NCI-H1694 (cell line): ENCODE measurements around the gene TMEM139.
"Not testable (repeated sequence)": the region's sequence is repeated elsewhere in the genome, so short reads cannot be mapped to it uniquely, and the experiment has no call there.

Source experiments
- DNase-seq: peaks from one replicate; lab custom pipeline; 2025; lab: John Stamatoyannopoulos, UW

Gene TMEM139

DNA sequence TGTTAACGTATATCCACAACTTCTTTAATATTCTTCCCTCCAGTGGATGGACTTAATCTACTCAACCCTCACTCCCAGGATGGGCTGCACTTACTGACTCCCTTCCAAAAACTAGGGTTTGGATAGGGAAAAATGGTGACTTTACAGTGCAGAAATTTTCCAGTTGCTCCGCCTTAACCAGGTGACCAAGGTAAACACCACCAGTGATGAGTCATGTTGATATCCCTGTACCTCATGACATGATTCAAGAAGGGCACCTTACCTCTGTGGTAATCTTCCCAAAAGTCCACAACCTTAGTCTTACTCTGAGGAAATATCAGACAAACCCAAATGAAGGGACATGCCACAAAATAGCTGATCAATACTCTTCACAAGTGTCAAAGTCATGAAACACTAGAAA is 25.0 kb upstream of the TMEM139 start:
- DNase-seq = no peak

DNA sequence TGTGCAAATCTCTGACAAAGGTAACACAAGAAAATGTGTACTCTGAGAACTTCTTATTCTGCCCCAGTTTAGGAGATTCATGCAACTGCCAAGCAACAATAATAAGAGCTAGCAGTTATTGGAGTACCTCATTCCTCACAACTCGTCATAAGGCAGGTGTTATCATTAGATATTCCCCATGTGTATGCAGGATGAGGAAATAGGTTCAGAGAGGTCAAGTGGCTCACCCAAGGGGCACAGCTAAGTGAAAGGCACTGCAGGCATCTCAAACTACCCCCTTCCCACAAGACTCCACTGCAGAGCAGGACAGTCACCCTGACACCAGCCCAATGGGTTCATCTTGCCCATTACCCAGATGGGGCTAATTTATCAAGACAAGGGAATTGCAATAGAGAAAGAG is 22.9 kb upstream of the TMEM139 start:
- DNase-seq = no peak

- no peak for DNase-seq
These were observed 21.2 kb upstream of the TMEM139 start, which contains the start of gene GSTK1 for GRCh38 chr7:143263266-143264195. TSS of gene GSTK1 (plus strand) at chr7:143263441. CDS start at chr7:143263514, 73 bp downstream.

DNA sequence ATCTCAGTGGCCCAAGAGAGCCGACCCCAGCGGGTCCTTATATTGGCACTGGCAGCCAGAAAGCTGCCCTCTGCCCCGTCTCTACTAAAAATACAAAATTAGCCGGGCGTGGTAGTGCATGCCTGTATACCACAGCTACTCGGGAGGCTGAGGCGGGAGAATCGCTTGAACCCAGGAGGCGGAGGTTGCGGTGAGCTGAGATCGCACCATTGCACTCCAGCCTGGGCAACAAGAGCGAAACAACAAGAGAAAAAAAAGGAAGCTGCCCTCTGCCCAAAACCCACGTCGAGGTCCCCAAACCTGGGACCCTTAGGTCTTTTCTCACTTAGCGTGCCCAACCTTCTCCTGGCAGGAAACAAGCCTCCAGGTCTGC is 20.6 kb upstream of the TMEM139 start:
- not testable (repeated sequence) for DNase-seq

- no peak for DNase-seq
These were observed 19.6 kb upstream of the TMEM139 start for GRCh38 chr7:143265017-143265693.

DNA sequence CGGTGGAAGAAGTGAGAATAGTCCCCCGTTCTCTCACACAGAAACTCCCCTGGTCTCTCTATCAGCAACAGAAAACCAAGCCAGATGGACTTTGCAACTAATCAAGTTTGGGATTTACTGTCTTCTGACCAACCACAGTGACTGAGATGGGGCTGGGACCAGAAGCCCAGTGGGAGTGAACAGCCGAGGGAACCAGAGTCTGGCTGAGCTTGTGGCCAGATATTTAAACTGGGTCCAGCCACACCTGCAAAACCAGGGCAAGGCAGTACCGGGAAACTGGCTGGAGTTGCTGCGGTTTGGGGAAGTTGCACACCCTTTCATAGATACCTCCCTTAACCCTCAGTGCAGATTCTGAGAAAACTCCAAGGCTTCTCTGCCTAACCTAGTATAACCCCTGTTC is 15.5 kb upstream of the TMEM139 start:
- no peak for DNase-seq

- no peak for DNase-seq
These were observed 13.5 kb upstream of the TMEM139 start for GRCh38 chr7:143271240-143271639.

- no peak for DNase-seq
These were observed 11.9 kb upstream of the TMEM139 start for GRCh38 chr7:143272871-143273270.

DNA sequence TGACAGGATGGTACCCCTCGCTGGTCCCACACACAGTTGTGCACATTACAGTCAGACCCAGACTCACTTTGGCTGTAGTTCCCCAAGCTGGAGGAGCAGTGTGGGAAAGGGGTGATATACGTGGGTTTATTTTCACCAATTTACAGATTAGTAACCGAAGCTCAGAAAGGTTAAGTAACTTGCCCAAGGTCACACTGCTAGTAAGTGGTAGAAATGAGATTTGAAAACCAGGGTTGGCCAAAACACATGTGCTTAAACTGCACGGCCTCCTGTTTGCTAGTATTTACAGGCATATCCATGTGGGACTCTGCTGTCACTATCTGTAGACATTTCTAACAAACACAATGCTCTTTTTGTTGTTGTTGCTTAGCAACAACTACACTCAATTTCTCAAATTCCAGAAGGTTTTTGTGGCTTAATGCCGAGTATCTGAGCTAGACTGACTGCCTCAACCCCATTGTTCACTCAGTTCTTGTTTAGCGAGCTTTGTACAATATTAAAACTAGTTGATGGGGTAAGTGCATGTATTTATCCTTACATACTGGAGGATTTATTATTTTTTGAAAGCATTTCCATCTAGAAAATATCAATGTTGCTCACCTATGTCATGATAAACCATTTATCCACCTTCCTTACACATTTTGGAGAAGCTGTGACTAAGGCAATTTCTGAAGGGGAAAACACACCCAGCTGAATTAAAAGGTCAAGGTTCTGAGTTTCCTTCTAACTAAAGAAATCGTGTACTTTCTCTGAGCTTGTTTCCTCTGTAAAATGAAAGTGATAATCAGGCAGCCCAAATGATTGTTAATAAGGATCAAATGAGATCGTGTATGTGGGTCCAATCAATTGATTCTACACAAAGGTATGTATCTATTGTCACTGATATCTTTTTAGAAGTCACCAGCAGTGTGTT is 5.3 kb upstream of the TMEM139 start:
- no peak for DNase-seq

DNA sequence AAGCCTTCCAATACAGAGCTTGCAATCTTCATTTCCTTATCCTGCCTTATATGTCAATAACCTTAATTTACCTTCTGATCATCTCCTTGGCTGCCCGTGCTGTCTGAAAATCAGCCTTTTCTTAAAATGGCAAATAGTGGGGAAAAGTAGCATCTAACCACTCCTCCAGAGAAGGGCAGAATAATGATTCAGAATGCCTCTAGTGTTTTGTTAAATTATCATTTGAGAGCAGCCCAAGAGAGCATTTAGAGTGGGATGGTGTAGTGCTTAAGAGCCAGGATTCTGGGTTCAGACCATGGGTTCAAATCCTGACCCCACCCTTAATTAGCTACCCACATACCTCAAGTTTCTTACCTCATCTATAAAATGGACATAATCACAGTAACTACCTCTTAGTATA is 4.6 kb upstream of the TMEM139 start:
- no peak for DNase-seq

GRCh38 chr7:143280566-143280965 is 4.2 kb upstream of the TMEM139 start:
- DNase-seq = no peak

- DNase-seq = no peak
These were observed 3.2 kb upstream of the TMEM139 start for GRCh38 chr7:143281529-143281928.

DNA sequence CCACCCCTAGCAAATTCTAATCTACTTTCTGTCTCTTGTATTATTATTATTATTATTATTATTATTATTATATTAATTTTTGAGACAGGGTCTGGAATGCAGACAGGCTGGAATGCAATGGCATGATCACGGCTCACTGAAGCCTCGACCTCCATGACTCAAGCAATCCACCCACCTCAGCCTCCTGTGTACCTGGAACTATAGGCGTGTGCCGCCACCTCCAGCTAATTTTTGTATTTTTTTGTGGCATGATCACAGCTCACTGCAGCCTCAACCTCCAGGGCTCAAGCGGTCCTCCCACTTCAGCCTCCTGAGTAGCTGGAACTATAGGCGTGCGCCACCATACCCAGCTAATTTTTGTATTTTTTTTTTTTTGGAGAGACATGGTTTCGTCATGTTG is 2.6 kb upstream of the TMEM139 start:
- DNase-seq = no peak

DNA sequence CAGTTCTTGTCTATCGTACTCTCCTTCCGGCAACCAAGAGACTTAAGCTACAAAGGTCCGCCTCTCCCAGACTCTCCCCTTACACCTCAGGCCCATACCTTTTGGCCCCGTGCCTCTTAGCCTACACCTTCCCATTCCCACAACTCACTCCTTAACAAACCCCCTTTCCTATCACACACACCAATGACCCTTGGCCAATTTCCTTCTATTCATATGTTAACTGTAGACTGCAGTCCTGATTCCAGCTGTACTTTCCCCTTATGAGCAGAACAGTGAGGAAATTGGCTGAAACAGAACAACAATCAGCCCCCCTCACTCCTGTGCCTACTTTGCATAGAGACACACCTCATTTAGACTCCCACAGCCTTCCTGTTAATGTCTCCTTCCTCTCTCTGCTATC is 1.4 kb upstream of the TMEM139 start:
- DNase-seq = no peak

- no peak for DNase-seq
These were observed 666 bp downstream of the TMEM139 start for GRCh38 chr7:143285470-143285778.

DNA sequence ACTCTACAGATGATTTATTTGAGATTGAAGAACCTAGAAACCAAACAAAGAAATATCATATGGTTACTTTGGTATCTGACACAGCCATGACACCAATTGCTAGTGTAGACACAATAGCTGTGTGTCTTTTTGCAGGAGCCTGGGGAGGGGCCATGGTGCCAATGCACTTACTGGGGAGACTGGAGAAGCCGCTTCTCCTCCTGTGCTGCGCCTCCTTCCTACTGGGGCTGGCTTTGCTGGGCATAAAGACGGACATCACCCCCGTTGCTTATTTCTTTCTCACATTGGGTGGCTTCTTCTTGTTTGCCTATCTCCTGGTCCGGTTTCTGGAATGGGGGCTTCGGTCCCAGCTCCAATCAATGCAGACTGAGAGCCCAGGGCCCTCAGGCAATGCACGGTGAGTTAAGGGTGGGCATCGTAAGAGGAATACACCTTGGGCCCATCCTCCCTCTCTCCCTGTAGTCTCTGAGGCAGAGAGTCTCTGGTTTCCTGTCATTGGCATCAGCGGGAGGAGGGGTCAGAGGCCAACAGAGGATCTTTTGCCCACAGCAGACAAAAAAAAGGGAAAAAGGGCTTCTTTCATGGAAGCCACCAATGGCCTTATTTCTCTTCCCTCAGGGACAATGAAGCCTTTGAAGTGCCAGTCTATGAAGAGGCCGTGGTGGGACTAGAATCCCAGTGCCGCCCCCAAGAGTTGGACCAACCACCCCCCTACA is 1.2 kb downstream of the TMEM139 start:
- DNase-seq = no peak

- DNase-seq = no peak
These were observed 1.7 kb downstream of the TMEM139 start for GRCh38 chr7:143286522-143286890.

GRCh38 chr7:143287339-143287934 is 2.7 kb downstream of the TMEM139 start:
- DNase-seq = no peak

- DNase-seq = peak; percentile 92
These were observed 3.4 kb downstream of the TMEM139 start, which contains the start of gene CASP2 for GRCh38 chr7:143287935-143288826. TSS of gene CASP2 (plus strand) at chr7:143288351. CDS start at chr7:143288456, 105 bp downstream.

DNA sequence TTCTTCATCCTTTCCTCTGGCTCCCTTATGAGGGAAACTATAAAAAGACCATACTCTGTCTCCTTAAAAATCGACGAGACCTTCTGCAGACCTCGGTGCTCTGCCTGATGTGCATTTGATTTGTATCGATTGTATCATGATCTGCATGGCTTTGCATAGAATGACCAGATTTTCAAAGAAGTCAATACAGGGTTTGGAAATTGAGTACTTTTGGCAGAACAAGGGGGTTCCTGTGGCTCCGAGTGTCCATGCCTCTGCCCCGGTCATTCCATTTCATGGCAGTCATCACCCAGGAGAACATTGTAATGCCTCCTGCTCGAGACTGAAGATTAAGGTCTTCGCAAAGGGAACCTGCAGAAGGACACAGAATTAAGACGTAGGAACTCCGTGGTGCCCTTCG is 4.1 kb downstream of the TMEM139 start:
- DNase-seq = no peak
